AG09309 (cell line): ENCODE data around the gene BLCAP.

ENCODE experiments used
- DNase-seq: peaks from one replicate; pipeline ENCODE4 v3.0.0-alpha.2; 2010; ENCODE audit warnings: low read depth
- H3K4me3 ChIP-seq: 2 replicates; pipeline ENCODE4 v1.5.1; 2011; ENCODE audit warnings: mild to moderate bottlenecking, low read depth, low read length, moderate library complexity; ENCODE audit not compliant: control insufficient read depth
- TF ChIP-seq, protein P1 (sequence below): IDR thresholded peaks from 2 replicates; pipeline ENCODE4 v1.5.1; 2011; ENCODE audit warnings: mild to moderate bottlenecking, low read depth, low read length, inconsistent platforms; ENCODE audit not compliant: insufficient read depth, control insufficient read depth; ENCODE audit errors: missing control alignments

BLCAP gene

DNA sequence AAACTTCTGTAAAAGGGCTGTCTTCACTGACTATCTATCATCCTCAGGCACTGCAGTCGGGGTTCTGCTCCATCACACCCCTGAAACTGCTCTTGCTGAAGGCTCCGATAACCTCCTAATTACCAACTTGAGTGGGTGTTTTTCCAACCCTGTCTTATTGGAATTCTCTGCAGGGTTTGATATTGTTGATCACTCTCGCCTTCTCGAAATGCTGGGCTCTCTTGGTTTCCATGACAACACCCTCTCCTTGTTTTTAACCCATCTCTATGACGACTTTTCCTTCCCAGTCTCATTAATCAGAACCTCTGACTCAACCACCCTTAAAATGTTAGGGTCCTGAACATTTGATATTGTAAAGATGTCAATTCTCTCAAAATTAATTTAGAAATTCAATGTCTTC, 46.1 kb downstream of the BLCAP start:
- no peak for DNase-seq
- H3K4me3 ChIP-seq = no peak overlapping the region
- TF ChIP-seq, protein P1, sequence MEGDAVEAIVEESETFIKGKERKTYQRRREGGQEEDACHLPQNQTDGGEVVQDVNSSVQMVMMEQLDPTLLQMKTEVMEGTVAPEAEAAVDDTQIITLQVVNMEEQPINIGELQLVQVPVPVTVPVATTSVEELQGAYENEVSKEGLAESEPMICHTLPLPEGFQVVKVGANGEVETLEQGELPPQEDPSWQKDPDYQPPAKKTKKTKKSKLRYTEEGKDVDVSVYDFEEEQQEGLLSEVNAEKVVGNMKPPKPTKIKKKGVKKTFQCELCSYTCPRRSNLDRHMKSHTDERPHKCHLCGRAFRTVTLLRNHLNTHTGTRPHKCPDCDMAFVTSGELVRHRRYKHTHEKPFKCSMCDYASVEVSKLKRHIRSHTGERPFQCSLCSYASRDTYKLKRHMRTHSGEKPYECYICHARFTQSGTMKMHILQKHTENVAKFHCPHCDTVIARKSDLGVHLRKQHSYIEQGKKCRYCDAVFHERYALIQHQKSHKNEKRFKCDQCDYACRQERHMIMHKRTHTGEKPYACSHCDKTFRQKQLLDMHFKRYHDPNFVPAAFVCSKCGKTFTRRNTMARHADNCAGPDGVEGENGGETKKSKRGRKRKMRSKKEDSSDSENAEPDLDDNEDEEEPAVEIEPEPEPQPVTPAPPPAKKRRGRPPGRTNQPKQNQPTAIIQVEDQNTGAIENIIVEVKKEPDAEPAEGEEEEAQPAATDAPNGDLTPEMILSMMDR = no peak

DNA sequence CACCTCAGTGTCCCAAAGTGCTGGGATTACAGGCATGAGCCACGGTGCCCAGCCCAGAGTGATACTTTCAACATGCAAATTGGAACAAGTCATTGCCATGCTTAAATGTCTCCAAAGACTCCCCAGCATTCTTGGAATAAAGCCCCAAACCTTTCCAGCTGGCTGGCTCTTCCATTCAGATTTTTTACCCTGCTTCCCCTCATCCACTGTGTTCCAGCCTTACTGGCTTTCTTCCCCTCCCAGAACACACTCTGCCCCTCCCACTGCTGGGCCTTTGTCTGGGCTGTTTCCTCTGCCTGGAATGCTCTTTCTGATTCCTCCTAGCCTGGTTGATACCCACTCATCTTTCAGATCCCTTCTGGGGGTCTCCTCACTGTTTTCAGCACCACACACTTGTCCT, 46.8 kb downstream of the BLCAP start:
- no peak overlapping the region for H3K4me3 ChIP-seq
- TF ChIP-seq, protein P1 = no peak
- DNase-seq = no peak

DNA sequence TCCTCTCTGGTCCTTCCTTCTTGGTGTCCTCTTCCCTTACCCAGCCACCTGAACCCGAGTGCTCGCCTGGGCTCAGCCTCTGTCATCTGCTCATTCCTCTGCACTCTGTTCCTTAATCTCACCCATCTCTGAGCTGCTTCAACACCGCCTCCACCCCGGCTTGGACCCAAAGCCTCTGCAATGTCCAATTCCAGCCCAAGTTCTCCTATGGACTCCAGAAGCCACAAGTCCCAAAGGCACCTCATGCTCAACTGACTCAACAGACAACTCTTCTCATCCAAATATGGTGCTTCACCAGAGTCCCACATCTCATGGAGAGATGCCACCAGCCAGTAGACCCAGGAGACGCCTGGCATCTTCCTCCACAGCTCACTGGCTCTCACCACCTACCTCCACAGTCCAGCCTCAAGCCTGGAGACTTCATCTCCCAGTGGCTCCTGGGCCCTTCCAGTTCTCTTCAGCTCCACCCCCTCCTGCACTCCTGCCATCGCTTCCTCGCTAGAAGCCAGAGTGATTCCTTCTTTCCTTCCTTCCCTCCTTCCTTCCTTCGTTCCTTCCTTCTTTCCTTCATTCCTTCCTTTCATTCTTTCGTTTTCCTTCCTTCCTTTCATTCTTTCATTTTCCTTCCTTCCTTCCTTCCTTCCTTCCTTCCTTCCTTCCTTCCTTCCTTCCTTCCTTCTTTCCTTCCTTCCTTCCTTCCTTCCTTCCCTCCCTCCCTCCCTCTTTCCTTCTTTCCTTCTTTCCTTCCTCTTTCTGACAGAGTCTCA, 47.6 kb downstream of the BLCAP start:
- TF ChIP-seq, protein P1 = no peak
- H3K4me3 ChIP-seq = no peak overlapping the region
- DNase-seq = no peak

DNA sequence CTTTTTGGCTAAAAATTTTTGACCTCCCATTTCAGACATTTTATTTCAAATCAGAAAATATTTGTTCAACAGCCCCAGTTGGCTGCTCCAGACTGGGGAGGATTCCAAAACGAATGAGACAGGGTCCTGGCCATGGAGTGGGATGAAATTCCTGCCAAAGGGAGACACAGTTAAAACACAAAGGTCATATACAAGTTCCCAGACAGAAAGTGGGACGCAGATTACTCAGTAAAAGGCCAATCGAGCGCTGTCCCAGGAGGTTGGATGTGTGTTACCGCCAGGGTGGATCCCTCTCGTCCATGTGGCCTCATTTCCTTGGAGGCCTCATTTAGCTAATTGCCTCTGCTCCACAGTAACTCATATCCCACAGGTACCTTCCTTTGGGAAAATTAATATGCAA, 48.4 kb downstream of the BLCAP start:
- DNase-seq = no peak
- TF ChIP-seq, protein P1 = no peak
- H3K4me3 ChIP-seq = no peak overlapping the region

DNA sequence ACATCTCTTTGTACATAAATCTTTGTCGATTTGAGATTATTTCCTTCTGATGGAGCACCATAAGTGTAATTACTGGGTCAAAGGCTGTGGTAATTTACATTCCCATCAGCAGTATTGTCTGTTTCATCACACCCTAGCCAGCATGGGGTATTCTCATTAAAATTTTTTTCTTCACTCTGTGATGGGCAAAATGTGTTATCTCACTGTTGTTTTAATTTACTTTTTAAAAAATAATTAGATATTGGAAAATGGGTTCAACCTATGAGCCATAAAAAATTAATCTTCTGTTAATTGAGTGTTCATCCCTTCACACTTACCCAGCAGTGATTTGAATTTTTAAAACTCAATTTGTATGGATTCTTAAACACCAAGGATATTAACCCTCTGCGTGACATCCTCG, 50.6 kb downstream of the BLCAP start:
- no peak overlapping the region for H3K4me3 ChIP-seq
- TF ChIP-seq, protein P1 = no peak
- no peak for DNase-seq

DNA sequence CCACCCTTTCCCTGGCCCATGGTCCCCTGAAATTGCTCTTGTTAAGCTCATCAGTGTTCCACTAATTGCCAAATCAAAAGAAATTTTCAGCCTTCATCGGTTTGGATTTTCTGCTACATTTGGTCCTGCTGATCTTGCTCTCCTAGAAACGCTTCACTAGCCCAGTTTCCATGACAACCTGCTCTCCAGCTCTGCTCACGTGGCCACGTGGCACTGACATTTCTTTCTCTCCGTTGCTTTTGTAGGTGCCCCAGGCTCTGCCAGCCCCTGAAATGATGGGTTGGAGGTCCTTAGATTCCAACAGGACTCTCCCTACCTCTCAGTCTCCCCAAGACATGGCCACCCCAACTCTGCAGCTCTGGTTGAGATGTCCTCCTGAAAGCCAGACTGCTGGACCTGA, 52.4 kb downstream of the BLCAP start:
- TF ChIP-seq, protein P1 = no peak
- no peak overlapping the region for H3K4me3 ChIP-seq
- no peak for DNase-seq
